A549 treated with dexamethasone at 1 μM for 4 hours (cell line): ENCODE results near the gene SNAI1. TPM values are rescaled to one million over a fixed set of nuclear protein-coding genes. Genes with fewer than 3 reads are reported as not detected.

ENCODE experiments used
- total RNA-seq: library from RNA; stranded (reverse); fragments of 200-300 nt; extraction: Qiagen RNA extraction; gene quantifications from 5 replicates; pipeline ENCODE4 v1.2.3, GENCODE V29; 2022

SNAI1 gene
- total RNA-seq: 7.4 to 14.7 TPM (median 13.0 TPM) in 5 replicates

GRCh38 chr20:49982346-49983122, at the start of gene SNAI1:
TSS of gene SNAI1 (plus strand) at chr20:49982980. CDS start at chr20:49983060, 80 bp downstream.

GRCh38 chr20:49936153-49937026, 46.4 kb upstream of the SNAI1 start, which contains the start of gene RNF114:
TSS of gene RNF114 (plus strand) at chr20:49936397. CDS start at chr20:49936413, 16 bp downstream.

Other genes starting within 250 kb of the SNAI1 start
- gene SLC9A8, start 170.2 kb upstream of the SNAI1 start, total RNA-seq: 6.4 to 9.9 TPM (median 8.7 TPM) in 5 replicates
- gene SPATA2, start 67.5 kb upstream of the SNAI1 start, total RNA-seq: 6.2 to 8.9 TPM (median 8.5 TPM) in 5 replicates
- gene RNF114, start 46.6 kb upstream of the SNAI1 start, total RNA-seq: 47.0 to 53.8 TPM (median 50.5 TPM) in 5 replicates
- gene UBE2V1, start 130.2 kb downstream of the SNAI1 start, total RNA-seq: 115 to 153 TPM (median 119 TPM) in 5 replicates
- gene PEDS1, start 170.7 kb downstream of the SNAI1 start, total RNA-seq: 44.1 to 66.6 TPM (median 63.8 TPM) in 5 replicates
- gene CEBPB, start 207.8 kb downstream of the SNAI1 start, total RNA-seq: 163 to 300 TPM (median 245 TPM) in 5 replicates